GM19025 (cell line): ENCODE measurements around the gene ABHD1.
A peak's percentile ranks its signal among the peaks of the same experiment; 100 is the strongest.

ENCODE experiments used
- ATAC-seq: cut with Tn5 transposase; IDR thresholded peaks from one replicate; pipeline ENCODE4 v1.9.1; 2021; ENCODE audit warnings: mild to moderate bottlenecking, low read depth, moderate library complexity; ENCODE audit not compliant: unreplicated experiment

ABHD1 gene

DNA sequence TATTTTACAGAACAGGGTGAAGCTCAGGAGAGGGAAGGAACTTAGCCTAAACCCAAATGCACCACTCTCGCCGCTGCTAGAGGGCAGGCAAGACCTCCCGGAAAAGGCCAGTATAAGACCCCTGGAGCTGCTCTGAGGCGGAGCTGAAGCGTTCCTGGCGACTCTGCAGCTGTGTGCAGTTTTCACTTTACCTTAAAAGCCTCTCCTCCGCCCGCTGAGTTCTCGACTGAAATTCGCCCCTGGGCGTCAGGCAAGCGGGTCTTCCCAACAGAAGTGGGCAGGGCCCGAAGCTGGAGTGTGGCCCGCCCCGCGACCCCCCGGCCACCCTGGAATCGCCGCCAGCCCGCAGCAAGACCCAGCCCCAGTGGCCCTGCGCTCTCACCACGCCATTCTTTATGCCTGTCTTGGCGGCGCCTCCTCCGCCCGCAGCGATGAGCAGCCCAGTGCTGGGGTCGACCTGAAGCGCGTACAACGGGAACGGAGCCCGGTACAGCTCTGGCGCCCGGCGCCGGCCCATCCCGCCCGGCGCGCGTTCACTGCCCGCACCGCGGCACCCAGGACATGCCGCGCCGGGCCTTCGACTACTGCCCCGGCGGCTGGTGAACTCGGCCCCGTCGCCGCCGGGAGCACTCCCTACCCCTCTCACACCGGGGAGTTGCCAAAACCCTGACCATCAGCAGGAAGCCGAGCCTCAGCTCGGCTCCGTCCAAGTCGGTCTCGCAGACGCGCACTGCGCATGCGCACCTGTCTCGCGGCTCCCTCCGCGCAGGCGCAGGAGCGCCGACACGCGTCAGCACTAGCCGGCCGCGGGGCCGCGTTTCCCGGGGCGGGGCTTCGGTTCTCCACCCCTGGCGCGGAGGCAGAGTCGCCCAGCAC is 10.5 kb downstream of the ABHD1 start, which contains the start of gene PREB:
Gene PREB (minus strand): TSS at position 732 of the 876 bp plus-strand sequence. CDS start 215 bp downstream, at position 517.
- peak; percentile 86 for ATAC-seq

GRCh38 chr2:27134781-27135477 is 11.3 kb downstream of the ABHD1 start:
- no peak for ATAC-seq

- ATAC-seq, result no peak
Observed at GRCh38 chr2:27135478-27135955, 11.9 kb downstream of the ABHD1 start.

GRCh38 chr2:27136751-27137150 is 13.1 kb downstream of the ABHD1 start:
- no peak for ATAC-seq

- ATAC-seq, result no peak
Observed at GRCh38 chr2:27137322-27137935, 13.8 kb downstream of the ABHD1 start.

DNA sequence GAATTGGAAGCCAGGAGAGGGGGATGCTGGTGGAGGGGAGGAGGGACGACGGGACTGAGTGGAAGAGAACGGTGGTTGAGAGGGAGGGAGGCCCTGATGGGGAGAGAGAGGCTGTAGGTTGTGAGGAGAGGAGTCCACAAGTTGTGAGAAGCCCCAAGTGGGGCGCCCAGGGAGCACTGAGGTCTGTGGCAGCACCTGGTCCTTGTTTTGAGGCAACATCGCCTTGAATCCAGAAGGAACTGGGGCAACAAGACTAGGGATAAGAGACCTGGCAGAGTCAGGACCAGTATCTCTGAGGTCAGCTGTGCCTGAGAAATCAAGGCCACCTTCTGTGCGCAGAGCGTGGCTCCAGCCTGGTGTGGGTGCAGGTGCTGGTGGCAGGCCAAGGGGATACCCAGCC is 14.5 kb downstream of the ABHD1 start:
- ATAC-seq, result no peak

DNA sequence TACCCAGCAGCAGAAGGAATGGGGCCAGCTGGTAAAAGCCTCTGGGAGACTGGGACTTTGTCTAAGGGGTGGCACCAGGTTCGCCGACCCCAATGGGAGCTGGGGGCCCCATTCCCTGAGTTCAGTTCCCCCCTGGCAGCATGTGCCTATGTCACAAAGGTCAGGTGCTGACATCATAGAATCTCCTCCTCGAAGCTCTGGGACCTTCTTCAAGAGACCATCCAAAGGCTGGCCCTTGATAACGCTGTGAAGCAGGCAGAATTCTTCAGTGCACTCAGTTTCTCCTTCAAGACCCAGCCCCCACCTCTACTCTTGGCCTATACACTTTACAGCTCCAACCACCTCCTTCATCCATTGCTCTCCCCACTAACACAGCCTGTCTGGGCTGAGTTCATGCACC is 15.7 kb downstream of the ABHD1 start, which contains the start of gene PRR30:
Gene PRR30 (minus strand): TSS at position 101 of the 400 bp plus-strand sequence. CDS start 1,081 bp downstream, outside the sequence.
- no peak for ATAC-seq

DNA sequence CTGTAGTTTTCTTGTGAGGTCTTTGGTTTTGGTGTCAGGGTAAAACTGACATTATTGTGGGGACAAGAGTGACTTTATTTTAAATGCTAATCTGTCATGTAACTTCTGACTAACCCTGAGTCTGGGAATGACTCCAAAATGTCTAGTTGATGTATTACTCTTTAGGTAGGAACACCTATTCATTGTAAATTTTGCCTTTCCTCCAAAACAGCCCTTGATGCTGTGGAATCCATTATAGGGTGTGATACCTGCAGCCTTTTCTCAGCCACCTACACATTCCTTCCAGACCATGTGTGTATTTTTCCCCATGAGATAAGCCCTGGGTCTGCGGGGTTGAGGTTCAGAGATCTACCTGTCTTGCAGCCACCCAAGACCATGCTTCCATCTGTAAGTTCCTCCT is 19.7 kb downstream of the ABHD1 start:
- no peak for ATAC-seq

DNA sequence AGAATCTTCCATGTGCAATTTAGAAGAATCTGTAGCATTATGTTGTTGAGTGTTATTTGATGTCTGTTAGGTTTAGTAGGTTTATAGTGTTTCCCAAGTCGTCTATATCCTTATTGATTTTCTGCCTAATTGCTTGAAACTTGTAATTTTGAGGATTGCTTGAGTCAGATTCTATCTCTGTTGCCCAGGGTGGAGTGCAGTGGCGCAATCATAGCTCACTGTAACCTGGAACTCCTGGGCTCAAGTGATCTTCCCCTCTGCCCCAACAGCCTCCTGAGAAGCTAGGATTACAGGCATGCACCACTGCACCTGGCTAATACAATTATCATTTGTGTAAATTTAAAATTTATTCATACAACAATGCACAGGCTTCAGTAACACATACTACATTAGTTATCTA is 22.1 kb downstream of the ABHD1 start:
- ATAC-seq, result no peak

- no peak for ATAC-seq
Observed at GRCh38 chr2:27147935-27148334, 24.3 kb downstream of the ABHD1 start.

DNA sequence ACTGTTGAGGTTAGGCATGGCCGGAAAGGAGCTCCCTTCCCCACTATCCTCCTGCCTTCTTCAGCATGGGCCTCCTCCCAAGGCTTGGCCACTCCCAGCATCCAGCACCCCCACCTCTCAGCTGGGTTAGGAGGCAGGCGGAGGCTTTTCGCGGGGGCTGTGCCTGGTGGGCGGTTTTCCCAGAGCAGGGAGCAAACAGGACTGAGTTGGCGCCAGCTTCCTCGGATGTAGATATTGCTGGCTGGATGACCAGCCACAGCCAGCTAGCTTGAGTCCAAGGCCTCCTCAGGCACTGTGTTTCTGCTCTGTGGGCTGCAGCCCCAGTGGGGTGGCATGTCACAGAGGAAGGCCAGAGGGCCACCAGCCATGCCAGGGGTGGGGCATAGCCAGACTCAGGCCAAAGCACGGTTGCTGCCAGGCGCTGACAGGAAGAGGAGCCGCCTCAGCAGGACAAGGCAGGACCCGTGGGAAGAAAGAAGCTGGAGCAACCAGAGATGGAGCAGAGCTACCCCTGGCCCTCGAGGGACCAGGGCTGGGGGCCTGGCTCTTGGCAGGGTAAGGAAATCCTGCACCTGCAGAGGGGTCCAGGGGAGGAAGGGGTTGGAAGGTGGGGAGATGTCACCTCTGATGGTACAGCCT is 25.3 kb downstream of the ABHD1 start, which contains the start of gene TCF23:
Gene TCF23 (plus strand): TSS at position 204 of the 639 bp plus-strand sequence. CDS start 130 bp downstream, at position 334.
- ATAC-seq, result no peak

DNA sequence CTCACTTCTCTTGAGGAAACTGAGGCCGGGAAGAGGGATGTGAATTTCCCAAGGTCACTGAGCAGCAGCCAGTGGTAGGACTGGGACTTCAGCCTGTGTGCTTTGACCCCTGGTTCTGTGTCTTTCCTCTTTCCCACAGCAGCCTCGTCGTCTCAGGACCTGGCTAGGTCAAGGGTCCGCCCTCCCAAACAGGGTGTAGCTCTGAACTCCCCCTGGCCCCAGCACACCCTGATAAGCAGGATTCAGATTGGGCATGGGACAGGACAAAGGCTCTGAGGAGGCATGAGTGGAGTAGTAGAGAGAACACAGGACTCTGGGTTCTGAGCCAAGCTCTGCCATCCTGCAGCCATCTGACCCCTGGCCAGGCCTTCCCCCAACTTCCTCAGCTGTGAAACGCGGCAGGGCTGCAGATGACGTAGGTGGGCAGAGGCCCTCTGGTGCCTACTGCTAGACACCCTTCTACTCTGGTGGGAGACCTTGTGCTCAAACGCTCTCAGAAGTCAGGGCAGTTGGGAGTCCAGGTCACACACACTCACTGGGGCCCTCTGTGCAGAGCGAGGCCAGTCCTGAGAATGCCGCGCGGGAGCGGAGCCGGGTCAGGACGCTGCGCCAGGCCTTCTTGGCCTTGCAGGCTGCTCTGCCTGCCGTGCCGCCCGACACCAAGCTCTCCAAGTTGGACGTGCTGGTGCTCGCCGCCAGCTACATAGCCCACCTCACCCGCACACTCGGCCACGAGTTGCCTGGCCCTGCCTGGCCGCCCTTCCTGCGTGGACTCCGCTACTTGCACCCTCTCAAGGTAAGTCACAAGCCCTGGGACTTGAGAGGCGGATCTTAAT is 26.2 kb downstream of the ABHD1 start:
- ATAC-seq, result no peak

DNA sequence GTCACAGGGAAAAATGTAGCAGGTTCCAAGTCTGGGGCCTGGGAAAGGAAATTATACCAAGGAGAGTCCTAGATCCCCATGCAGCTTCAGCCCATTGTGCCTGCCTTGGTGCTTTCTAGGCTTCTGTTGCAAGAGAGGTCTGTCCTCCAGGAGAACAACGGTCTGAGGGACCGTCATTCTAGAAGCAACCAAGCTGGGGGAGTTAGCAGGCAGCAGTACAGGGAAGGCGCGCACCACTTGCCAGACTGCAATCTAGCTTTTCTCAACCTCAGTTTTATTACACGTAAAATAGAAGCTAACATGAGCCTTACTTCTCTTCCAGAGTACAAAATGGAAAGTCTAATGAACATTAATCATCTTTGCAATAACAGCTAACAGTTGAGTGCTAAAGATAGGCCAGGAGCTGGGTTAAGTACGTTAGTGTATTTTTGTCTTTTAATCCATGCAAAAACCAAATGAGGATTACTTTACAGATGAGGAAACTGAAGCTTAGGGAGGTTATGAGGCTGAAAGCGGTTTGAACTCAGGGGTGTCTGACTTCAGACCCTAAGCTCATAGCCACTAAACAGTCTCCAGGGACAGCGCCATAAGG is 27.1 kb downstream of the ABHD1 start:
- ATAC-seq, result no peak

DNA sequence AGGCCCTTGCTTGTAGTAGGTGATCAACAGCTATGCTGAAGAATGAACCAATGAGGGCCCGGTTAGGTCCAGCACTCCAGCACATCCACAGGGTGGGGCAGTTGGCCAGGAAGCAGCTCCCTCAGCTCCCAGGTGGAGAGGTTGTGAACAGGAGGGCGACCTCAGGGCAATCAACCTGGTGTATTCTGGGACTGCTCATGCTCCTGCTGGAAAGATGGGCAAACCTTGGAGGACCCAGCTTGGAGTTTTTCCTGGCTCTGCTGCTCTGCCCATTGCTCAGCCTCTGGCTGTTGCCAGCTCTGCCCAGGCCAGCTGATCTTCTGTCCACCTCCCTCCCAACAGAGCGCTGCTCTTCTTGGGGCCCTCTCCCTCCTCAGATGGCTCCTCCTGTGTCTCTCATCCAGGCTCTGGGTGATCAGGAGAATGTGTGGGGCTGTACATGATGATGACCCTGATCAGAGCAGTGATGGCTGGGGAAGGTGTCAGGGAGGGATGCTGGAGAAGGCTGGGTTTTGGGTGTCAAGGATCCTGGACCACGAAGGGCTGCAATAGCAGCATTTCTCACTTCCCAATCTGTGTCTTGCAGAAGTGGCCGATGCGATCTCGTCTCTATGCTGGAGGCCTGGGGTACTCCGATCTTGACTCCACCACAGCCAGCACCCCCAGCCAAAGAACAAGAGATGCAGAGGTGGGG is 28.6 kb downstream of the ABHD1 start:
- ATAC-seq, result no peak

- ATAC-seq, result no peak
Observed at GRCh38 chr2:27152796-27153464, 29.3 kb downstream of the ABHD1 start.

DNA sequence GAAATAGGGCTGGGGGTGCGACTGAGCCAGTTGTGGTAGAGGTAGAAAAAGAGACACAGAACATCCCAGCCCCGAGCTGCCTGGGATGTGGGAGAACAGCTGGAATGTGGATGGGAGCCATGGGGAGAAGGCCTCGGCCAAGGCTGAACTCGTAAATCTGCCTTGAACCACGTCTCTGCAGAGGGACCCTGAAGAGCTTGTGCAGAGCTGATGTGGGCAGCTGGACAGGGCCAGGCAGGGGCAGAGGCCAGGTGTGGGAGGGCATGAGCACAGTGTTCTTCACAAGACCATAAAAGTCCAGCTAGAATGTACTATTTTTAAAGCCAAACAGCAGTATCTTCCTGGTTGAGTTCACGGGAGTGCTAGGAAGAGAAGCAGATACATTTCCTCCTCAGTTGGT is 30.9 kb downstream of the ABHD1 start:
- ATAC-seq, result no peak

DNA sequence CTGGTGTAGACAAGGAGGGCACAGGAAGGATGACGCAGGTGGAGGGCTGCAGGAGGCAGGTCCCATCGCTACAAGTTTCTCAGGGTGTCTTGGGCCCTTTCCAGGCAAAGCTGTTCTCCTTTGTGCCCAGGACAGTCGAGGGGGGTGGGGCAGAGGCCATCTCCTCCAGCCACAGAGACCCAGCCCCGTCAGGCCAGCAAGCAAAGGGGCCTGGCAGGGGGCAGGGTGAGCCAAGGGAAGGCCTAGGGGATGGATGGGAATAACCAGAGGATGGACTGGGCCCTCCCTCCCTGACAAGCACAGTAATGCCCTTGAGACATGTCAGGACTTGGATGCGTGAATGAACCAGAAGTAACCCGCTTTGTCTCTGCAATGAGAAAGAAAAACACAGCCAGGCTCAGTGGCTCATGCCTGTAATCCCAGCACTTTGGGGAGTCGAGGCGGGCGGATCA is 31.5 kb downstream of the ABHD1 start:
- no peak for ATAC-seq

DNA sequence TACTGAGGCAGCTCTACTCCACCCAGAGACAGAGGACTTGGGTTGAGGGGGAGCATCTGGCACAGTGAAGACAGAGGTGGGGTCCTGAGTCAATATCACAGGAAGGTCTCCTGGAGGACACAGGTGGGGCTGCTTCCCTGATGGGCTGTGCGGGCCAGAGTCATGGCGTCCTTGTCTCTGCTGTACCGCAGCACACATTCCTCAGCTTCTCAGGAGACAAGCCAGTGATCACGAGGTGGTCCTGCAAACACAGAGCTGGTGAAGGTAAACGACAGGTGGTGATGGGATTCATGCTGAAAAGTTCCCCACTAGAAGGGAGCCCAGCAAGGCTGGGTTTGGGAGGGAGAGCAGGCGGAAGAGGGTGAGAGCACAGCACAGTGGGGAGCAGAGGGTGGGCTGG is 34.9 kb downstream of the ABHD1 start:
- ATAC-seq, result no peak
